Stimulated activated CD8-positive, alpha-beta memory T cell treated with anti-CD3 and anti-CD28 coated beads, Interleukin-4, amount 100 ng/mL, for 48 hours (primary cell): ENCODE data around the gene CRKL.
"Not testable (repeated sequence)": the region's sequence is repeated elsewhere in the genome, so short reads cannot be mapped to it uniquely, and the experiment has no call there.

Experiments
- DNase-seq: peaks from one replicate; pipeline ENCODE4 v3.0.0-alpha.2; 2020

Gene CRKL

DNA sequence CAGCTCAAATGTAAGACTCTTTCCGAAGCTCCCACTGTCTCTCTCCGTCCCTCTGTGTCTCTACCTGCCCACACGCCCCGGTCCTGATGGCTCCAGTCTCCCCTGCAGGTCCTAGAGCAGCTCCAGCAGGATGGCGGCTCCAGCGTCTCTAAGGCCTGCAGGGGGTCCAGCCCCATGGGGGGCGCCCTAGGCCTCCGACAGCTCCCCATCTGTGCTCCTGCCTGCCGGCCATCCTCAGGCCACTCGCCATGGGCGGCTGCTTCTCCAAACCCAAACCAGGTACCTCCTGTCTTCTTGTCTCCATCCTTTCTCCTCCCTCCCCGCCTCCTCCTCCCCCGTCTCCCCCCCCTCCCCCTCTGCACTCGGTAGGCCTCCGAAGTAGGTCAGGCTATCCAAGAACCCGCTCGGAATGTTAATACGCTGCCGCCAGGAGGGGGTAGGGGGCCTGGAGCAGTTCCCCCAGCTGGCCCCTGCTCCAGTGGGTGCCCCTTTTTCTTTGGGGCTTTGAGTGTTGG, 50.5 kb downstream of the CRKL start:
- no peak for DNase-seq

DNA sequence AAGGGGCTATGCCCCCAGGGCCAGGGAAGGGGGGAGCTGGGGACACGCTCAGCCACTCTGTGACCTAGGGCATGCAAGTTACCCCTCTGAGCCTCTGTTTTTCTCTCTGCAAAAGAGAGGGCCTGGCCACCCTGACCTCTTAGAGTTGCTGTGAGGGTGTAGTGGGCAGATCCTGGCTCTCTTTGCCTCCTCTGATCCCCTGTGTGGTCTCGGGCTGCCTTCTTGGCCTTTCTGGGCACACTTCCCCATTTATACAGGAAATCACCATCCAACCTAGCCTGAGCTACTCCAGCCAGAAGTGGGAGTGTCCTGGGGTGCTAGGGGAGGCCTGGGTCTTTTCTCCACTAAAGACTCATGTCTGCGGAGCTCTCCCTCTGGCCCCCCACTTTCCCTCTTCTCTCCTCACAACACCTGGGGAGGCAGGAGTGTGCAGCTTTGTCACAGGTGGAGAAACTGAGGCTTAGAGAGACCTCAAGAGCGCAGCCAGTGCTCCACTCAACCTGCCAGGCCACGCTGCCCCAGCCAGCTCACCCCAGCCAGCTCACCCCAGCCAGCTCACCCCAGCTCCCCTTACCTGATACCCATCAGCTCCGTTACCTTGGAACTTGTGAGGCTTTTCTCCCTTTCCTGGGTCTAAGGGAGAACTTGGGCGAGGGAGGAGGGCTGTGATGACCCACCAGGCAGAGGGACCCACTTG, 51.2 kb downstream of the CRKL start:
- no peak for DNase-seq

DNA sequence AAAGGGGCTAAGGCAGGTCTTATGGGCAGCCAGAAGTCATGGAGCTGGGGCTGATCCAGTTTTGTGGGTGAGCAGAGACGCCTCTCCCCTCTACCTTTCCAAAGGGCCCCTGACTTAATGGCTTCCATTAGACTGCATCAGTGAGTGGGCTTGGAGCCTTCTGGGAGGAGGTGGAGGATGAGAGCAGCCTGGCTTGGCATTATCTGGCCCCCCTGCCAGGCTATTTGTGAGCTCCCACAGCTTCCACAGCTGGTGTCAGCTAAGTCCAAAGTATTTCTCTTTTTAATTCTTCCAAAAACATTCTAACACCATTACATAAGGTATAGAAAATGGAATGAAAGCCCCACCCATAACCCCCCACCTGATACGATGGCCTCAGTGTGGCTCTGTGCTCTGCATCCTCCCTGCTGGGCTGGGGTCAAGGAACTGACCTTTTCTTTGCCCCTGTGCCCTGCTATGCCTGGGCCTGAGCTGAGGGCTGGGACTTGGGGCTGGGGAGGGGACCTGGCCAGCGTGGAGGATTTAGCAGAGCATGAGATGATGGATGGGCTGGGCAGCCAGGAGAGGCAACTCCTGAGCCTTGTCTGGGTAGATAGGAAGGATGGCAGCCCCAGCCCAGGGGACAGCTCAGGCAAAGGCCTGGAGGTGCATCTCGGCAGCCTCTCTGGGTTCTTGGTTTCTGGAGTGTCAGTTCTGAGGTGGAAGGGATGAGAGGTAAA, 53.9 kb downstream of the CRKL start:
- DNase-seq, result no peak

DNA sequence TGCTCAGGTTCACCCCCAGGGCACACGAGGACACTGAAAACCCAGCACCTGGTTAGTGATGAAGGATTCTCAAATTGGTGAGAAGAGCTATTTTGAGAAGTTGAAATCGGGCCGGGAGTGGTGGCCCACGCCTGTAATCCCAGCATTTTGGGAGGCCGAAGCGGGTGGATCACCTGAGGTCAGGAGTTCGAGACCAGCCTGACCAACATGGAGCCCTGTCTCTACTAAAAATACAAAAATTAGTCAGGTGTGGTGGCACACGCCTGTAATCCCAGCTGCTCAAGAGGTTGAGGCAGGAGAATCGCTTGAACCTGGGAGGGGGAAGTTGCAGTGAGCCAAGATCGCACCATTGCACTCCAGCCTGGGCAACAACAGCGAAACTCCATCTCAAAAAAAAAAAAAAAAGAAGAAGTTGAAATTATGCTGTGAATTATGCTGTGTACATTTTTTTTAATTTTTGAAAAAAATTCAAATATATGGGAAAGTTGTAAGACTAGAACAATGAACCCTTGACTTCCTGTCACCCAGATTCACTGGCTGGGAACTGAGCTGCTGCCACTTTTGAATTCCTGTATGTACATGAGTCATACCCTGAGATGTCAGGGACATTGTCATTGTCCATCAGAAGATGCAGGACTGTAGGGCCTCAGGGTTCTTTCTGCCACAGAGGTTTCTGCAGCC, 54.9 kb downstream of the CRKL start:
- DNase-seq, result not testable (repeated sequence)

DNA sequence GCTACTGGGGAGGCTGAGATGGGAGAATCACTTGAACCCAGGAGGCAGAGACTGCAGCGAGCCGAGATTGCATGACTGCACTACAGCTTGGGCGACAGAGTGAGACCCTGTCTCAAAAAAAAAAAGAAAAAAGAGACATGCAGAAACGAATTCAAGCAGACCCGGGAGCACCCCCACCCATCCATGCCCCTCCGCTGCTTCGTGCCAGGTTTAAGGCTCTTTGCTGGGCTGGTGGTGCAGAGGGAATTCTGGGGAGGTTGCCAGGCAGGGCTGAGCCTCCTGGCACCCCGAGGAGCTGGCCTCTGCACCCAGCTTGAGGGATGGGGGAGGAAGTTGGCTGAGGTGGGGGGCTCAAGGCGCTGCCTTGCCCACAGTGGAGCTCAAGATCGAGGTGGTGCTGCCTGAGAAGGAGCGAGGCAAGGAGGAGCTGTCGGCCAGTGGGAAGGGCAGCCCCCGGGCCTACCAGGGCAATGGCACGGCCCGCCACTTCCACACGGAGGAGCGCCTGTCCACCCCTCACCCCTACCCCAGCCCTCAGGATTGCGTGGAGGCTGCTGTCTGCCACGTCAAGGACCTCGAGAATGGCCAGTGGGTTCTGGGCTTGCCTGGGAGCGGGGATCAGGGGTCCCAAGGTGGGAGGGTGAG, 55.8 kb downstream of the CRKL start:
- DNase-seq, result no peak

DNA sequence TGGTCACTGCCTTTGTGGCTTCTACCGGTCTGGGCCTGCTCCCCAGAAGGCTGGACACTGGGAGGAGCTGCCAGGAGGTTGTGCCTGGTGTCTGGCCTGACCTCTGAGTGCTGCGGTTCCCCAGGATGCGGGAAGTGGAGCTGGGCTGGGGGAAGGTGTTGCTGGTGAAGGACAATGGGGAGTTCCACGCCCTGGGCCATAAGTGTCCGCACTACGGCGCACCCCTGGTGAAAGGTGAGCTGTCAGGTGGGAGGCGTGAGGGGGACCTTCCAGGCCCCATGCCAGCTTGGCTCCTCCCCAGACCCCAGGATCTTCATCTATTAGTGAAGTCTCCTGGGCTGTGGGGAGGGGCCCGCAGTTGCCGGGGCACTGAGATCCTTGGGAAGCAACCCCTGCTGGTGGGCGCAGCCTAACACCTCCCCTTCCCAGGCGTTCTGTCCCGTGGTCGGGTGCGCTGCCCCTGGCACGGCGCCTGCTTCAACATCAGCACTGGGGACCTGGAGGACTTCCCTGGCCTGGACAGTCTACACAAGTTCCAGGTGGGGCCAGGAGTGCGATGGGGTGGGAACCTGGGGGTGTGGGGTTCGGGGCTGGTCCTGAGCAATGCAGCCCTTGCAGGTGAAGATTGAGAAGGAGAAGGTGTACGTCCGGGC, 56.6 kb downstream of the CRKL start:
- DNase-seq, result no peak

DNA sequence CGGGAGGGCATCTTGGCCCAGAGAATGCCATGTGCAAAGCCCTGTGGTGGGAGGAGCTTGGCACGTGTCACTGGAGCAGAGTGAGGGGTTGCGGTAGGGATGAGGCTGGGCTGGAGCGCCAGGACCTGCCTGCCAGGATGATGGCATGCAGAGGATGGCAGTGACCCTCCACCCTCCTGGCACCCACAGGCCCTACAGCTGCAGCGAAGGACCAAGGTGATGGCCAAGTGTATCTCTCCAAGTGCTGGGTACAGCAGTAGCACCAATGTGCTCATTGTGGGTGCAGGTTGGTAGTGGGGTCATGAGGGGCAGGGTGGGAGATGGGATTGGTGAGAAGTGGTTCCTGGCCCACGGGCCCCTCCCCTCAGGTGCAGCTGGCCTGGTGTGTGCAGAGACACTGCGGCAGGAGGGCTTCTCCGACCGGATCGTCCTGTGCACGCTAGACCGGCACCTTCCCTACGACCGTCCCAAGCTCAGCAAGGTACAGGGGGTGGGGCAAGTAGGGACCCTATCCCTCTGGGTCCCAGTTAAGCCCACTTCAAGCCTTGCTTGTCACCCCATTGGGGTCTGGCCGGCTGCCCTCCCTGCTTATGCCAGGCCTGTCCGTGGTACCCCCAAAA, 57.2 kb downstream of the CRKL start:
- DNase-seq, result no peak

DNA sequence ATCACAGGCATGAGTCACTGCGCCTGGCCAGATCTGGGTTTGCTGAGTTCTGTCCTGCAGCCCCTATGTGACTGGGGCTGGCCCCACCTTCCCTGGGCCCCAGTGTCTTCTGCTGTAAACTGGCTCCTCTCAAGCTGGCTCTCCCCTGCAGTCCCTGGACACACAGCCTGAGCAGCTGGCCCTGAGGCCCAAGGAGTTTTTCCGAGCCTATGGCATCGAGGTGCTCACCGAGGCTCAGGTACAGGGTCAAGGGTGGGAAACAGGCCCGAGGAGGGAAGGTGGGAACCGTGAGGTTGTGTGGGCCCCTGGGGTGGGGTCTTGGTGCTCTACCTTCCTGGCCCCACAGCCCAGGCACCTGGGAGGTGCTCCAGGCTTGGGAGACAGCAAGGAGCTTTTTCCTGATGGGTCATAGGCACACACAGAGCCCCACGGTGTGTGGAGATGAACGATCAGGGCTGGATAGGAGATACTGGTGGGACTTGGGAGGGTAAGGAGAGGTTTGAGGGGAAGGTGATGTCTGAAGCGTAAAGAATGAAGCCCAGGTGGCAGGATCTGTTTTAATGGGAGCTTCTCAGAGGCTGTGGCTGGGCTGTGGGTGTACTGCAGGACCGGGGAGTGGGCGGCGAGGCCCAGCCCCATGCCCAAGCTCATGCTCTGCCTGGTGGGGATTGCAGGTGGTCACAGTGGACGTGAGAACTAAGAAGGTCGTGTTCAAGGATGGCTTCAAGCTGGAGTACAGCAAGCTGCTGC, 58.5 kb downstream of the CRKL start:
- DNase-seq, result no peak

DNA sequence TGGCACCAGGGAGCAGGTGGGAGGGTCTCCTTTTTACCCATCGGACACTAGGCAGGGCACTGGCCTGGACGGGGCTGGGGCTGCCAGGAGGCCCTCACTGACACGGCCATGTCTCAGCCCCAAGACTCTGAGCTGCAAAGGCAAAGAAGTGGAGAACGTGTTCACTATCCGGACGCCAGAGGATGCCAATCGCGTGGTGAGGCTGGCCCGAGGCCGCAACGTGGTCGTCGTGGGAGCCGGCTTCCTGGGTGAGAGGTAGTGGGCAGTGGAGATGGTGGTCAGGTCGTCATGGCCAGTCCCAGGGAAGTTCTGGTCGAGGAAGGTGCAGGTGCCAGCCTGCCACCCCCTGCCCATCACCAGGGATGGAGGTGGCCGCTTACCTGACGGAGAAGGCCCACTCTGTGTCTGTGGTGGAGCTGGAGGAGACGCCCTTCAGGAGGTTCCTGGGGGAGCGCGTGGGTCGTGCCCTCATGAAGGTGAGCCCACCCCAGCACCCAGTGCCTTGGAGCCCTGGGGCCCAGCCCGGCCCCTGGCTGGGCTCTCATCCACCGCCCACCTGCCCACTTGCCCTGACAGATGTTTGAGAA, 59.2 kb downstream of the CRKL start:
- no peak for DNase-seq

DNA sequence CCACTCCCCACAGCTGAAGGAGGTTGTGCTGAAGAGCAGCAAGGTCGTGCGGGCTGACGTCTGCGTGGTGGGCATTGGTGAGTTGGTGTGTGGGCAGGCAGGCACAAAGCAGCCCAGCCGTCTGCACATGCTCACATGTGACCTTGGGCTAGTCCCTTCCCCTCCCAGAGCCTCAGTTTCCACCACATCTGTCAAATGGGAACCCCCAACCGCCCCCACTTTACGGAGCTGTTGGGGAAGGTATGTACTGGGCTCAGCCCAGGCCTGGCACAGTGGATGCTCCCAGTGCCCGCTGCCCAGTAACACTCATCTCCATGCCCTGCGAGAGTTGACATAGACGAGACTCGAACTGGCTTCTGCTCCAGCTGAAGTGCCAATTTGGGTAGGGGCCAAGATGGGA, 59.8 kb downstream of the CRKL start:
- no peak for DNase-seq

DNA sequence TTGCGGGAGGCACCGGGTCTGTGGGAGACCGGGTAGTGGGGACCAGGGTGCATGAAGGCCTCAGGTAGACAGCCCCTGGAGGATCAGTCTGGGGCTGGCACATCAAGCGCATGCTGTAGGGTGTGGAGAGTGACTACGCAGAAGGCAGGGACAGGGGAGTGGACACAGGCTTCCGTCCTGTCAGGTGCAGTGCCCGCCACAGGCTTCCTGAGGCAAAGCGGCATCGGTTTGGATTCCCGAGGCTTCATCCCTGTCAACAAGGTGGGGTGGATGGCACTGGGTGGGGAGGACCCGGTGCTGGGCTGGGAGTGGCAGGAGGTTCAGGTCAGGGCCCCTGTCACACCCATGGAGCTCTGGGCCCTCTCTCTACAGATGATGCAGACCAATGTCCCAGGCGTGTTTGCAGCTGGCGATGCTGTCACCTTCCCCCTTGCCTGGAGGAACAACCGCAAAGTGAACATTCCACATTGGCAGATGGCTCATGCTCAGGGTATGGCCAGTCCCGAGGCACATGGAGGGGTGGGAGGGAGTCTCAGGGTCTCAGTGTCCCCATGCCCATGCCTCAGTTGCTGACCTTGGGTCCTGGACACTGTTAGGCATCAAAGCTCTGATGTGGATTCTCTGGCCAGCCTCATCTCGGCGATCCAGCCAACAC, 60.4 kb downstream of the CRKL start:
- DNase-seq, result no peak

DNA sequence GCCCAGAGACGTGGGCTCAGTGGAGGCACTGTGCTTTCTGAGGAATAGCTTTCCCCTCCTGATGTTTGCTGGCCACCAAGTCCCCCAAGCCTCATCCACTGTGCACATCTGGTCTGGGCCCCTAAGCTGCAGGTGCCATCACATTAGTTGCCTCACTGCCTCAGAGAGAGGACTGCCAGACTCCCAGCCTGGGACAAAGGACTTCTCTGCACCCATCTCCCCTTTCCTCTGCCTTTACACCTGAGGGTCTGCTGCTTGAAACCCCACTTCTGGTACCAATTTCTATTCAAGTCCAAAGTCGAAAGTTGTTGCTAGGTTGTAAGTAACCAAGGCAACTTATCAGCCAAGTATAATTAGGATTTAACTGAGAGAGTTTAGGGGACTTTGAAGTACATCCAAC, 61.2 kb downstream of the CRKL start:
- DNase-seq, result no peak

DNA sequence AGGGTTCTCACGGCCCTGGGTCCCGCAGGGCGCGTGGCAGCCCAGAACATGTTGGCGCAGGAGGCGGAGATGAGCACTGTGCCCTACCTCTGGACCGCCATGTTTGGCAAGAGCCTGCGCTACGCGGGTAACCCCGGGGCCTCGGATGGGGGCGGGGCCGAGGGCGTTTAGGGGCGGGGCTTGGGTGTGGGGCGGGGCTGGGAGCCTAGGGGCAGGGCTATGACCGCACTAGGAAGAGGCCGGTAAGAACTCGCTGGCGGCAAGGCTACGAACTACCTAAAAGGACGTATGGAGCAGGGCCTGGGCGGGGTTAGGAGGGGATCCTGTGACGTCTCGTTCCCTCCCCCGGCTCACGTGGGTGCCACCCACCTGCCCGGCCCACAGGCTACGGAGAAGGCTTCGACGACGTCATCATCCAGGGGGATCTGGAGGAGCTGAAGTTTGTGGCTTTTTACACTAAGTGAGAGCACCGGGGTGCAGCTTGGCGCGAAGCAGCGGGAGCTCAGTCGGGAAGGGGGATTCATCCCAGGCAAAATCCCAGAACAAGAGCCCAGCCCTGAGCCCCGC, 62.1 kb downstream of the CRKL start:
- peak; percentile 77 for DNase-seq

DNA sequence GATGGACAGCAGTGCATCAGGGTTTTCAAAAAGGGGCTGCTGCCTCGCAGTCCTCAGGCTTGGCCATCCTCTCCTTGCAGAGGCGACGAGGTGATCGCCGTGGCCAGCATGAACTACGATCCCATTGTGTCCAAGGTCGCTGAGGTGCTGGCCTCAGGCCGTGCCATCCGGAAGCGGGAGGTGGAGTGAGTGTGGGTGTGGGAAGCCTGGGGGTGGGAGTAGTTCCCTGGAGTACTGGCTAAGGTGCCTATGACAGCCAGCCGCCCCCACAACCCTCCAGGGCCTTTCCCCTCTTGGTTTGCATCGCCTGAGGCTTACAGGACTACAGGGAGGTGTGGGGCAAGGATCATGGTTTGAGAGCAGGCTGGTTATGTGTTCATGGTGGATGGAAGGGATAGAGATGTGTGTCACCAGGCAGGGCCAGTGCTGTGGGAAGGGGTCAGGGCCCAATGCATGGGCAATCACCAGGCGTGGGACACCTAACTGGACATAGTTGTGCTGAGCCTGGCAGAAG, 62.8 kb downstream of the CRKL start:
- DNase-seq, result no peak

DNA sequence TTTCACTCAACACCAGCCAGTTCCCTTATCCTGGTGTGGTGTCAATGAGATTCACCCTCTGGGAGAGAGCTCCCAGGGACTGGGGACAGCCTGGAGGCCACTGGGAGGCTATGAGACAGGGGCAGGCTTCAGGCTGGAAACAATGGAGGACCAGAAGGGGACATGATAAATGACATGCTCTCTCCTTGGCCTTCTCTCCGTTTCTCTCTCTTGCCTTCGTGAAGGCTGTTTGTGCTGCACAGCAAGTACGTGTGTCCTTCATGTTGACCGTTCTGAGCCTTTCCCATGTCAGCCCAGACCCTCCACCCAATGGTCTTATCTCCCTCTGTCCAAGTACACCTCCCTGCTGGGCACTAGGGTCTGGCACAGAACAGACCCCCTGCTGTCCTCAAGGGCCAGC, 63.3 kb downstream of the CRKL start:
- DNase-seq, result no peak

DNA sequence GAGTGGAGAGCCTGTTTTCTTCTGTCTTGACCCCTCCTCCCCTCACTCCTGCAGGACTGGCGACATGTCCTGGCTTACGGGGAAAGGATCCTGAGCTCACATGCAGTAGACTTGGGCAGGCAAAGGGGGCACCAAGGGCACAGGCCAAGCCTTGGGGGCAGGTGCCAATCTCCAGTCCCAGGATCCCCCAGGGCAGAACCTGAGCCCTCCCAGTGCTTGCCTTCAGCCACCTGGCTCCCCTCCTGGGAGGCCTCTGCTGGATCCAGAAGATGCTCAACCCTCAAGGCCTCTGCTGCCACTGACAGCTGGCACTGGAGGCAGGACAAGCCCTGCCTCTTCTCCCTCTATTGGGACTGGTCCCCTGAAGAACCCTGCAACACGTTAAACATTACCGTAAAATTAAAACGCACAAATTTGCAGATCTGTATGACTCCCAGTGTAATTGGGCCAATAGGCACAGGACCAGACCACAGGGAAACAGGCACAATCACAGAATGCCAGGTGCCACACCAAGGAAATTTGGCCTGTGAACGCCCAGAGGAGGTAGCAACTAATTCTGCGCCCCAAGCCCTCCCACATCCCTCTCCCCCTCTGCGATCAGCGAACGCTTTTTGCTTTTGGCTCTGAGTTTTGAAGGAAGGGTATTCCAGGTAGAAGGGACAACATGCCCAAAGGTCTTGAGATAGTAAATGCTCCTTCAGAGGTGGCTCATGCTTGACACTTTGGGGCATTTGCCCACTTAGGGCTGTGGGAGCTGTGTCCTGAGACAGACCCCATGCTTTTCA, 63.9 kb downstream of the CRKL start:
- no peak for DNase-seq

DNA sequence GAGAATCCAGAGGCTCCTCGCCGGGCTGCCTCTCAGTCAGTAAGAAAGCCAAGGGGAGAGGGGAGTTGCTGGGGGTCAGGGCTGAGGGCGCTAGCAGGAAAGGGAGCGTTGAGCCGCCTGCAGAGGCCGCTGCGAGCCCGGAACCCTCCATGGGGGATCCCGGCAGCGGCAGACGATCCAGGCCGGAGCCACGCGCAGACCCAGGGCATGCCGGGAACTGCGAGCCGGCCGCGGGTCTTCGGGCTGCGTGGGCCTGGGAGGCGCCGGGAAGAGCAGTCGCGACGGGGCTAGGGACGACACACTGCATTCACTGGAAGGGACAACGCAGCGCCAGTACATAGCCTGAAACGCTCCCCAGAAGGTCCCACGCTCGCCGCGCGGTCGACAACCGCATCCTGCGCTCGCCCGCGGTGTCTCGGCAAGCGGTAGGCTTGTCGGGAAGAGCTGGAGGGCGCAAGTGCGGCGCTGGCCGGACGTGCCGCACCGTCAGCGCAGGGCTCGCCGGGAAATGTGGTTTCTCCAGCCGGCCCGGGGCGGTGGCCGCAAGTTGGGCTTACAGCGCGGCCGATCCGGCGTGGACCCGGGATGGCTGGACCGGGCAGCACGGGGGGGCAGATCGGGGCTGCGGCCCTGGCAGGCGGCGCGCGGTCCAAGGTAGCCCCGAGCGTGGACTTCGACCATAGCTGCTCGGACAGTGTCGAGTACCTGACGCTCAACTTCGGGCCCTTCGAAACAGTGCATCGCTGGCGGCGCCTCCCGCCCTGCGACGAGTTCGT, 64.8 kb downstream of the CRKL start, which contains the start of gene LZTR1:
Gene LZTR1, plus strand, starts transcription at position 511 of the 776 bp plus-strand sequence. Its CDS starts 75 bp downstream, at position 586.
- peak; percentile 81 for DNase-seq

DNA sequence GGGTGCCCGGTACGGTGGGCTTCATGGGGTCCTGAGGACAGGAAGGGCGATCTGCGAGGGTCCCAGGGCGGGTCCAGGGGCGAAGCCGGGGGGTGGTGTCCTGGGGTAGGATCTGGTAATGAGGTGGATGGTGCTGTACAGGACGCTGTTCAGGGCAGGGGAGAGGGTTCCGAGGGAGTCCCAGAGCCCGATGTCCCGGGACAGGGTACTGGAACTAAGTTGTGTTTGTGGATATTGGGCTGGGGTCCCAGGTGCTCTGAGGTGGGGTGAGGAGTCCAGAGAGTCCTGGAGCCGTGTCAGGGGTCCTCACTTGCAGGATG, 65.3 kb downstream of the CRKL start:
- no peak for DNase-seq
